NCI-H774 (cell line): Measurements from ENCODE around the gene PDZRN3.

Experiments
- DNase-seq: peaks from one replicate; lab custom pipeline; 2025; lab: John Stamatoyannopoulos, UW

The PDZRN3 gene

DNA sequence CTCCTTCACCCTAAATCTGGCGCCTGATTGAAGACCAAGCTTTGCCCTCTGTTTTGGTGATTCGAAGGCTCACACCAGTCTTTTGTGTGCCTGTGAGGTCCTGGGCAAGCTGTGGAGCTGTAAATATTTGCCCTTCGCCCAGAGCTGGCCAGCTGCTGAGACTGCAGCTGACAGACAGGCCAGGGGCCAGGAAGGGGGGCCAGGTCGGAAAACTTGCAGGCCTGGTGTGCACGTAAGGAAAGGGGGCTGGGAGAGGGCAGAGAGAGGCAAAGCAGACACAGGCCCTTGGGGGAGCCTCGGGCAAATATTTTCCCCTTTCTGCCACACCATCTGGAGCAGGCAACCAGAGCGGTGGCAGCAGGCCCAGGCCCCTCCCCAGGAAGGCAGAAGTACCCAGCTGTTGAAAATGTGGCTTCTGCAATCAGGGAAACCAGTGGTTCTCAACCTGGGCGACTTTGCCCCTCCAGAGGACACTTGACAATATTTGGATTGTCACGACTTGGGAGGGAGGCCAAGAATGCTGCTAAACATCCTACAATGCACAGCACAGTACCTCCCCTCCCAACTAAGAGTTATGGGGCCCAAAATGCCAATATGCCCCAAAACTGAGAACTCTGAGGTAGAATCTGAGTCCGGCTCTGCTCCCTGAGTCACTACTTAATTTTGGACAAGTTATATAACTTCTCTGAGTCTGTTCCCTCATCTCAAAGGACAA lies 2.5 kb downstream of the PDZRN3 start:
- peak; percentile 10 for DNase-seq

DNA sequence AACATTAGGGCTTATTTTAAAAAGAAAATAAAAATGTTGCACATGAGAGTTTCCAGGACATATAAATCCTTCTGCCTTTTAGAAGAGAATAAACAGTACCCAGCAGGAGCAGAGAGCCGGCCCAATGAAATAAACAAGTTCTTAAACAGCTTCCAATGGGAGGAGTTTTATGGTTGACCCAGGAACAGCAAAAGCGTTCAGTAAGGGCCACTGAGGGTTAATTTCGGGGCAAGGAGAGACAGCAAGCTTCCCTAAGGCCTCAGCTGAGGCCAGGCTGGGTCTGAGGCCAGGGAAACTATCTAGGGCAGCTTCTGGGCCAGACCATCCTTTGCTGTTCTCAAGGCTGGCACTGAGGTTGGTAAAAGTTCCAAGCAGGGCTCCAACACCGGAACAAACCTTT lies 3.4 kb downstream of the PDZRN3 start:
- DNase-seq: no peak

DNA sequence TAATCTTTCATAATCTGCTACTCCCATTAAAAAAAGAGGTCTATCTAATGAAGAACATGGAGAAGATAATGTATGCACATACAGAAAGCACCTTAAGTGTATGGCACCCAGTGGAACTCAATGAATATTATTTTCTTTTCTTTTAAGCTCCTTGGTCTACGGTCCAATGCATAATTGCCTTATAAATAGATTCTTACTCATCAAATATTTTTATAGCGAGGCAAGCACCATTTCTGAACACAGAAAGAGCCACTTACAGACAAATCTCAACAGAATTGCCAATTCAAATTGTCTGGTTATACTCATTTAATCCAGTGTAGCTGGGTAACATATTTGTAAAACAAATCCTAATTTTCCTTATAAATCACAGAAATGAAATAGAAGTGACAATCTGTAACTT lies 6.3 kb downstream of the PDZRN3 start:
- DNase-seq: no peak

- no peak for DNase-seq
These were observed 8.7 kb downstream of the PDZRN3 start for GRCh38 chr3:73616056-73616455.

DNA sequence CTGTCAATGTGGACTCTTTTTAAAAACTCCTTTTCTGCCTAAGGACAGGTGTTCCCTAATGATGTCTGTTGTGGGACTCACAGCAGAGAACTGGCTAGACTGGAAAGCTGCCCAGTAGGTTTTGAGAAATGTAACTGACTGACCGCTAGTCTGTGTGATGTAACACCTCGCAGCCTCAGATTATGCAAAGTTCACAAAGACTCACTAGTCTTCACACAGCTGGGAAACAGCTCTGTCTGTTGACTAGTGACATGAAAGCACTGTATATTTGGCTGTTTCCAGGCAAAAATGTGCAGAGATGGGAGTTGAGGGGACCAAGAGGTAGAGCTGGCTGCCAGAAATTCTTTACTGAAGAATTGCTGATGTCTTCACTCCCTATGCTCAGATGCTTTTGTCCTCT lies 10.3 kb downstream of the PDZRN3 start:
- DNase-seq: no peak

- DNase-seq: no peak
These were observed 13.6 kb downstream of the PDZRN3 start for GRCh38 chr3:73611176-73611575.

DNA sequence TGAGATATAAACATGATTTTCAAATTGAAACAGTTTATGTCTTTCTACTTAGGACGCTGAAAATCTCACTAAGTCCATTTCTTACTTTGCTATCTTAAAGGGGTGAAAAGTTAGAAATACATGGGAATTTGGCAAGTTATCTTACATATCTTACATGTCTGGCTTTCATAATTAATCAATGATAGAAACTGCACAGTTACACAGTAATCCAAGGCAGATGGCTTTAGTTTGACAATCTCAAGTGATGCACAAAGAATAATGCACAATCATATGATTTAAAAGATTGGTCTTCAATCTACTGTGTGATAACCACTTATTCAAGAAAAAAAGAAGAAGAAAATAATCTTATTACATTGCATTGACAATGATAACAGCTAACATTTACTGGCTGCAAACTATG lies 14.2 kb downstream of the PDZRN3 start:
- DNase-seq: no peak

- DNase-seq: no peak
These were observed 15.1 kb downstream of the PDZRN3 start for GRCh38 chr3:73609655-73610054.

- DNase-seq: no peak
These were observed 15.5 kb downstream of the PDZRN3 start for GRCh38 chr3:73609315-73609641.

GRCh38 chr3:73608456-73609314 lies 16.1 kb downstream of the PDZRN3 start:
- no peak for DNase-seq

DNA sequence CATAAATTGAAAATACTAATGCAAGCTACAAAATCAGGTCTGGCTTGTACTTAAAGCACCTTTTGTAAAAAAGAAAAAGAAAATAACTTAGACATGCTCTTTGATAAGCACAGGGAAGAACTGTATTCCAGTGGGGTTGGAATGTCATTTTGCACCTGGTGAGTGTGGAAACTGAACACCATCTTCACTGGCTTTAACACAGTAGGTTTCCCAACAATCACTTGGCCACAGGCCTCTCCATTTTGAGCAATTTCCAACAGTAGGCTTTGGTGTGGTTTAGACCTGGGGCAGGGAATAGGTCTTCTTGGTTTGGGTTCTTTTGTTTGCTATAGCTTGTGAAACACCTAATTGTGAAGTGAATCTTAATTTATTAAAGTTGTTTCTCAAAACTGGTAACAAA lies 18.9 kb downstream of the PDZRN3 start:
- DNase-seq: no peak

- no peak for DNase-seq
These were observed 19.3 kb downstream of the PDZRN3 start for GRCh38 chr3:73605412-73605811.

DNA sequence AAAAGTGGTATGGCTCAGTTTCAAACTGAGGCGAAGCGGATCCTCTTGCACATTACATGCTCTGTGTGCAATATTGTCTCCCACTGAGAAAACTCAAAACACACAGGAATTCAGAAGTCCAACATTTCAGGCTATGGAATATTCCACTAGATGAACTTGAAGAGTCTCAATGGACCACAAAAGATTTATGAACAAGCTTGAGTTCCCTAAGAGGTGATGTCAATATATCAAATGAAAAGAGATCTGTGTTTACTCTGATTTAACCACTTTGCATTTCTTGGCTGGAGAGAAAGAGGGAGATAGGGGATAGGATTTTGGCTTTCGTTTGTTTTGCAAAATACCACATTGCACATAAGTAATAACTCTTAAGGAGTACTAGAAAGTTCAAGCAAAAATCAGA lies 20.3 kb downstream of the PDZRN3 start:
- DNase-seq: no peak

- DNase-seq: no peak
These were observed 21.0 kb downstream of the PDZRN3 start for GRCh38 chr3:73603762-73604171.

DNA sequence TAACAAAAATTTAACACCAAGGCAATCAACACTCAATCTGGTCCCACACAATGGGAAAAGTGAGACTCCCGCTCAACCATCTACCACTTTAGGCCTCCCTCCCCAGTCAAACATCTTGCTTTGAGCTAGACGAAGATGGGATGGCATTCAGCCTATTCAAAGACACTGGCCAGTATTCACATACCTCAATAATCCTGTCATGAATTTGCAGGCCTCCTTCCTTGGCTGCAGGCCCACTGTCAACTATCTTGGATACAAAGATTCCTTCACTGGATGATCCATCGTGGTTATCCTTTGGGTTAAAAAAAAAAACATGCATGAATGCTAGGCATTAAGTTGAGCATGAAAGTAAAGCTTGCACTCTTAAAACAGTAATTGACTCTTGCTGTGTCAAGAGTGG lies 22.6 kb downstream of the PDZRN3 start:
- no peak for DNase-seq

DNA sequence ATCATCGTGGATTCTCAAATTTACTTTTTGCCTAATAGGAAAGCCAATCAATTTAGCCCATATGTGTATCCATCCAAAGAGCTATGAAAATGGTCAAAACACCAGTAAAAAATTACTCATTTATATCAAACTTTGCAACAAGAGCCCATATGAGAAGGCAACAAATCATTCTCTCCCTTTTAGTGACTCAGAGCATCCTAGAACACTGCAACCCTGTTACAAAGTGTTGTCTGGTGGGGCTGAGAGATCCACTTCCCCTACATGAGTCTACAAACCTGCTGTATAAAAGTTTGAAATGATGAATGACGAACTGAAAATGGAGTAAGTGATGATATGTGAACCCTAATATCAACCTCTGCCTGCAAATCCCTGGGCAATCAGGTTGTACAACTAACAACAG lies 23.3 kb downstream of the PDZRN3 start:
- no peak for DNase-seq

GRCh38 chr3:73601011-73601410 lies 23.7 kb downstream of the PDZRN3 start:
- DNase-seq: no peak

GRCh38 chr3:73600293-73600938 lies 24.3 kb downstream of the PDZRN3 start:
- DNase-seq: no peak

DNA sequence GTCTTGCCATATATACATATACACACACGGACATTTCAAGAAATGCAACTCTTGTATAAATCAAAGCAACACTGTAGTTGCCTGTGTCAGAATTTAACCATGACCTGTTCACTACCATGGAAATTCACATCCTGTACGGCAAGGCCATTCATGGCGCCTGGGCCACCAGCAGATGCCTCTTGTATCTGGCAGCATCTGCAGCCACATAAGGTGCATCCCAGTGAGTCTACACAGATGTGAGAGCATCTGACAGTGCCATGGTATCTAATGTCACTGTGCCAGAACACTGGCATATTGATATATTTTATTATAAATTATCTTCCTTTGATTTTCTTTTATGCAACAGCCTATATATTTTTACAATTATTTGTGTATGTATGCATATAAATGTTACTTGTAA lies 25.1 kb downstream of the PDZRN3 start:
- DNase-seq: no peak

DNA sequence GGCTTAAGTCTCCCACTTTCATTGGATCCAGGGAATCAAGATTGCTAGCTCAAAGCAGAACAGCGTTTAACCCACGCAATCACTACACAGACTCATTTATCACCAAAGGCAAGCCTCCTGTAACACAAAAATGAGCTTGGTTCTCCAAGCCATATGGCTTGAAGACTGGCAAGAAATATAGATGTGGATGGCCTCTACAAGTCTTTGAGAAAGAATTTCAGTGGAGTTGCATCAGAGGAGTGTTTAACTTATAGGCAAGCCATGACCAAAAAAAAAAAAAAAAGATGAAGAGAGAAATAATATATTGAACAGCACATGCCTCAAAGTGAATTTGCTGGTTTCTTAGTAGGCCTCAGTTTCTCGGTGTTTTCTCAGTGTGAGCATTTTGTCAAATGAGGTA lies 27.3 kb downstream of the PDZRN3 start:
- no peak for DNase-seq

DNA sequence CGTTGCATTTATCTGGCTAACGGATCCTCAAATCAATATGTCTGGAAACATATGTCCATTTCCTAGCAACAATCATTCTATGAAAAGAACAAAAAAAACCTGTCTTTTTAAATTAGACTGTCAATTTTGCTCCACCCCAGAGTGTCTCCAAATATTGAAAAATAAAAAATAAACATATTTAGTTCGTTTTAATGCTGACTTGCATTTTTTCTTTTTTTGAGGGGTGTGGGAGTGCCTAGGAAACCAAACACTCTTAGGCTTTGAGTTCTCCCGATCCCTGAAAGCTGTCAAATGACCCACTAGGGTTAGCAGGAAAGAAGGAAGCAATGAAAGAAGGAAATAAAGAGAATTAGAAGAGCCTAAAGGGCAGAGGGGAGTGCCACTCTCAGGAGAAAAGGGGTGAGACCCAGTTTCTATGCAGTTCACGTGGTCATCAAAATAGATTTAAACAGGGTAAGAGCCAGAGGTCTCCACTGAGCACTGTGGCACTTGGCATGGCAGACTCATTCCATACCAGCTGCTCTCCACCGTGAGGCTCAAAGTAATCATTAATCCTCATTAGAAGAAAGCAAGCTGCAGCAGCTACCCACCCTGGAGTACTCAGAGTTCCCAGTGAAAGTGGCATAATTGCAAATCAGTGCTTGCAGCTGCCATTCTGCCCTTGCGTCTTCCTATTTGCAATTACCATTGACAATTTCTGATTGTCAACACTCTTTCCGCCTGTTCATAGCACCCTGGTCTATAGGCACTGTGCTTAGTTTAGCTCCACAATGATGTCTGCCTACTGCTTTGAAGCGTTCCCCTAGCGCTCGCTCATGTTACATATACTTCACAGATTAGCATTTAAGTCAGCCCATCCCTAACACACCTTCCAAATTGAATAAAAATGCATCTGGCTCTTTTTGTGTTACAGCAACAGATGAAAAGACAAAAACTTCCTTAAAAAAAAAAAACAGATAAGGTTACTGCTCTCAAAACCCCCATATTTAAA lies 32.3 kb downstream of the PDZRN3 start:
- DNase-seq: peak; percentile 1

DNA sequence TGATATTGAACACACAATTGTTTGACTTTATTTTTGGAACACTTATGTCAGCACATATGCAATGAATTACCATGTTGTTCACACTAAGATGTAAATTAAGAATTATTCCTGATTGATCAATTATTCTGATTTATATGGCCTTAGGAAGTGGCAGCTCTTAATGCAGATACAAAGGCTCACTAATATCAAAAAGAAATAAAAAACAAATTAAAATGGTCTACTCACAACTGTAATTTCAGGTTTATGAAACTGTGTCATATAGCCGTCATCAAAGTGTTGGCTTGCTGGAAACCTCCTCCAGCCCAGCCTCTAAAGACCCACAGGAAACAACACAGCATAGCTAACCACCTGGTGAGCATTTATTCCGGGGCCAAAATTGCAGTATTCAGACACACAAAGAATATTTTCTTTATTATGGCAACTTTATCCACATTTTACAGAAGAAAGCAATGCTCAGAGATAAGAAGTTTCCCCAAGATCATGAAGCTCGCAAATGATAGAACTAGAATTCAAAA lies 33.4 kb downstream of the PDZRN3 start:
- DNase-seq: no peak
